ENCODE measurements around the gene C8B.

The C8B gene

DNA sequence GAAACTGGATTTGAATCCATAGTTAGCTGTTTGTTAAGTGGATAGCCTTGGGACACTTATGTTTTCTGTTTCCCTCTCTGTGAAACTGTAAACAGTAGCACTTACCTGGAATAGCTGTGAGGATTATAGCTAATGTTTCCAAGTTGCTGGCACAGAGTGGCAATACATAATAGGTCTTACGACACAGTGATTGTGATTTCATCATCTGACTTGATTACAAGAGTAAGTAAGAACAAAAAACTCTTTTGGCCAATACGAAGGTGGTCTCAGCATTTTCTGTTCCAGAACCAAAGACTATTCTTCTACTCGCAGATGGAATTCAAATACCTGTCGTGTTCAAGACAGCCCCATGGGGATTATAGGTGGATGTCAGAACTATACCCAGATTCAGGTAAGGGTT, 2.1 kb downstream of the C8B start:
- Histone ChIP-seq H4K20me1 (no peaks in the 10 kb centered on the region), H3K9me3 (no peaks in the 10 kb centered on the region), H3K4me2 (no peak overlapping the region), H3K36me3 (no peaks in the 10 kb centered on the region), H3K4me3 (no peak overlapping the region), H3K4me1 (no peaks in the 10 kb centered on the region), H3K27me3 (no peaks in the 10 kb centered on the region), H3K27ac (no peak overlapping the region), H3K9ac (no peak overlapping the region)
- TF ChIP-seq Cebpa-rat (IDR thresholded peaks at IDR 0.05): no peak

DNA sequence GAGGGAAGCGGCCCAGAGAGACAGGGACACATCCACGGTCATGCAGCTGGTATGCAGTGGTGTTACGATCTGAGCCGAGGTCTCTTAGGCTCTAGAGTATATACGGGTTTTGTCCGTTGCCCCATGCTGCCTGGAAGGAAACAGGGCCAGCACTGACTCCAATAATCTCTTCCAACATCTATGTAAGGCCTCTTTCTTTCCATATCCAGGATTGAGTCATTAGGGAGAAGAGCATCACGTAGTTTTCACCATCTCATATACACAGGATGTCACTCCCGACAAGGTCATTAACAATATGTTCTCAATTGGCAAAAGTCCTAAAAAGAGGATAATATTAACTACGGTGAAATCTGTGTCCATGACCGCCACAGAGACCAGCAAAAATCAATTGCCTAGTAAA, 4.4 kb downstream of the C8B start:
- H3K9me3 ChIP-seq: no peaks in the 10 kb centered on the region
- H3K27ac ChIP-seq: no peak overlapping the region
- H3K4me2 ChIP-seq: no peak overlapping the region
- H4K20me1 ChIP-seq: no peaks in the 10 kb centered on the region
- TF ChIP-seq Cebpa-rat (IDR thresholded peaks at IDR 0.05): no peak
- no peaks in the 10 kb centered on the region for H3K36me3 ChIP-seq
- H3K9ac ChIP-seq: no peak overlapping the region
- H3K4me3 ChIP-seq: no peak overlapping the region
- H3K4me1 ChIP-seq: no peaks in the 10 kb centered on the region
- H3K27me3 ChIP-seq: no peaks in the 10 kb centered on the region

DNA sequence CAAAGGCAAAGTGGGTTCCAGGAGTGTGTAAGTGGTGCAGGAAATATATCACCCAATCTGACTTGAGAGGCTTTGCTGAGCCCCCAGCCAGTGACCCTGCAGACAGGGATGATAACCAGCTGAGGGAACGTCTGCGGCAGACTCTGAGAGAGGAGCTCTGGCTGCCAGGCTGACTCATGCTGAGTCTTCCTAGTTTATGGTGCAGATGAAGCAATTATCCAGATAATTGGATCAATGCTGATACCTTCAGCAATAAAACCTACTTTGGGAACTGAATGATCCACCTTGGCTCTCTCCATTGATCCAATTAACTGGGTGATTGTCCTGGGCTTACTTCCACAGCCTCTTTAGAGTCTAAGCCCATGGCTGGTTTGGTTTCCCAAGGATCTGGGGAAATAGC, 7.3 kb downstream of the C8B start:
- Histone ChIP-seq H3K9me3 (no peaks in the 10 kb centered on the region), H3K4me2 (no peak overlapping the region), H3K27me3 (no peaks in the 10 kb centered on the region), H3K27ac (no peak overlapping the region), H3K36me3 (no peaks in the 10 kb centered on the region), H3K4me3 (no peak overlapping the region), H3K4me1 (no peaks in the 10 kb centered on the region), H4K20me1 (no peaks in the 10 kb centered on the region), H3K9ac (no peak overlapping the region)
- no peak for TF ChIP-seq Cebpa-rat (IDR thresholded peaks at IDR 0.05)

DNA sequence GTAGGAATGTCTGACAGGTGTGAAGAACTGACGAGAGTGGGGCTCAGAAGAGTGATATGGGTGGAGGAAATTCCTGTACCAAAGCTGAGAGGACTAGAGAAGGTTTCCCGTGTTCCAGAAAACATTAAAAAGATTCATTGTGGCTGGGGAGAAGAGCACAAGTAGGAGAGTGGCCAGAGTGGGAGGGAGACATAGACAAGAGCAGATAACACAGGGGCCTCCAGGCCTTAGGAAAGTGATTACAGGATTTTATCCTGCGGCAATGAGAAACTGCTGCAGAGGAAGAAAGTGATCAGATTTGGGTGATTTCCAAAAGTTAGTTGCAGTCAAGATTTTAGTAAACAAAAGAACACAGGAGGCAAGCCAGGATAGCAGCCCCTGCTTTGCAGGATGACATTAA, 7.9 kb downstream of the C8B start:
- H3K36me3 ChIP-seq: no peaks in the 10 kb centered on the region
- H3K27ac ChIP-seq: no peak overlapping the region
- H3K4me2 ChIP-seq: no peak overlapping the region
- no peaks in the 10 kb centered on the region for H3K9me3 ChIP-seq
- H3K9ac ChIP-seq: no peak overlapping the region
- no peaks in the 10 kb centered on the region for H4K20me1 ChIP-seq
- TF ChIP-seq Cebpa-rat (IDR thresholded peaks at IDR 0.05): no peak
- no peaks in the 10 kb centered on the region for H3K4me1 ChIP-seq
- H3K4me3 ChIP-seq: no peak overlapping the region
- no peaks in the 10 kb centered on the region for H3K27me3 ChIP-seq

DNA sequence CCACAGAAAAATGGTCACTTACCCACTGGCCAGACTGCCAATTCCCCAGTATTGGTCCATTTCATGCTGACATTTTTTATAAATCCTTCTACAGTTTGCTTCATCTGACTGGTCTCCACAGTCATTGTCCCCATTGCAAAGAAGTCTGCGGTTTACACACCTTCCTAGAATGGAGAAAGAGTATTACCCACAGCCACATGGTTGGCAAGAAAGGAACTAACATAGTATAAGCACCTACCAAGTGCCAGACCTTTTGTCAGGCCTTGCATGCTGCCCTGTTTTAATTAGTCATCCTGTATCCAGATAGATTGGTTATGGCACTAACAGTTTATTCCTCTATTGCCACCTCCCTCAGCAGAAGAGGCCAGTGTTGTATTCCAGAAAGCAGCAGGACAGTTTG, 11.2 kb downstream of the C8B start:
- Histone ChIP-seq H3K27me3 (no peaks in the 10 kb centered on the region), H3K4me3 (no peak overlapping the region), H3K9ac (no peak overlapping the region), H4K20me1 (no peaks in the 10 kb centered on the region), H3K36me3 (no peaks in the 10 kb centered on the region), H3K27ac (no peak overlapping the region), H3K4me1 (peaks cover 20% of the 10 kb centered on the region), H3K4me2 (no peak overlapping the region), H3K9me3 (no peaks in the 10 kb centered on the region)
- no peak for TF ChIP-seq Cebpa-rat (IDR thresholded peaks at IDR 0.05)

DNA sequence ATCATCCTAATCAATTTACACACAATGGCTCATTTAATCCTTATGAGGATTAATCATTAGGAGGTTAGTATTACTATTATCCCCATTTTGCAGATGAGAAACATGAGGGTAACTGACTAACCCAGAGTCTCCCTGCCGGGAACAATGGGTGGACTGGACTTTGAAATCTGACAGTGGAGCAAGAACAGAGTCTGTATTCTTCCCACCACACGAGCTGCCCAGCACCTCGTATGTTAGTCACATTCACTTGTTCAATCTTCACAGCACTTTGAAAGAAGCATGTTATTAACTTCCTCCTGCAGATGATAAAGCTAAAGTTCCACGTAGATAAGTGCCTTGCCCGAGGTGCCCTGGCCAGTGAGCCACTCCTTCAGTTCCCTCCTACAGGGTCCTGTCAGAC, 12.4 kb downstream of the C8B start:
- Histone ChIP-seq H3K27ac (no peak overlapping the region), H3K9ac (no peak overlapping the region), H3K9me3 (no peaks in the 10 kb centered on the region), H3K4me2 (no peak overlapping the region), H4K20me1 (no peaks in the 10 kb centered on the region), H3K4me1 (peaks cover 23% of the 10 kb centered on the region), H3K4me3 (no peak overlapping the region), H3K36me3 (no peaks in the 10 kb centered on the region), H3K27me3 (no peaks in the 10 kb centered on the region)
- no peak for TF ChIP-seq Cebpa-rat (IDR thresholded peaks at IDR 0.05)

DNA sequence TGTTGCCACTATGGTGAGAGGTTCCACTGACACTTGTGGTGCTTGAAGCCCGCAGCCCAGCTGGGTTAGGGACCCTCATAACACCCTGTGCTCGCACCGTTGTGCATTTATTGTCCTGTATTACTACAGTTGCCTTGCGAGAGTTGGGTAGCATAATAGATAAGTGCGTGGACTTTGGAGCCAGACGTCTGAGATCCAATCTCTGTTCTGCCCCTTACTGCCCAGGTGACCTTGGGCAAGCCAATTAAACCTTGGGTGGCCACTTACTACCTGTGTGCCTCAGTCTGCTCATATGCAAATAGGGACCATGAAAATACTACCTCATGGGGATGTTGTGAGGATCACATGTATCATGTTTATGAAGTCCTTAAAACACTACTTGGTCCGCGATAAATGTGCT, 13.3 kb downstream of the C8B start:
- Histone ChIP-seq H3K27ac (no peak overlapping the region), H3K4me2 (peak overlapping the region; percentile 52; the same call in 1 of the 2 replicates), H3K36me3 (no peaks in the 10 kb centered on the region), H3K9ac (no peak overlapping the region), H4K20me1 (no peaks in the 10 kb centered on the region), H3K4me1 (peaks cover 28% of the 10 kb centered on the region), H3K4me3 (no peak overlapping the region), H3K27me3 (no peaks in the 10 kb centered on the region), H3K9me3 (no peaks in the 10 kb centered on the region)
- no peak for TF ChIP-seq Cebpa-rat (IDR thresholded peaks at IDR 0.05)

DNA sequence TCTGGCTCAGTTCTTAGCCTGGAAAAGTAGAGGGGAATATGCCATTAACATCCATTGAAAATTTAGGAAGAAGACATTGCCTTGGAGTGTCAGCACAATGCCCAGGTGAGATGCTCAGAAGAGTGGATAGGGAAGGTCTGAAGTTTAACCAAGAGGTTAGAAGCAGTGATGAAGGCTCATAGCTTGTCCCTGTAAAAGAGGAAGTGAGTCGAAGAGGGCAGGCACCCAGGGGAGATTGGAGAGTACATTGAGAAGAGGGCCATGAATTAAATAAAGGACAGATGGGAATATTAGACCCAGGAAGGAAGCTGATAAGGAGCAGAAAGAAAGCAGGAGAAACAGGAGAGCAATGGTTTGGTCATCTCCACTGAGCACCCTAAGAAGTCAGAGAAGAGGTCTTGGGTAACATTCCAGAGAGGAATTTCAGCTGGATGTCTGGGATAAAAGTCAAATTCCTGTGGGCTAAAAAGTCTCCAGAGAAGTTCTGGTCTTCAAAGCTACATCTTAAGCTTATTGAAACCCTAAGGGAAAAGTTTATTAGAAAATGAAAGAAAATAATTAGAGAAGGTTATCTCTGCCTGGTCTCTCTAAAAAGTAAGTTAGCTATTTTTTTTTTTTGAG, 17.3 kb downstream of the C8B start:
- H3K27me3 ChIP-seq: no peaks in the 10 kb centered on the region
- H4K20me1 ChIP-seq: no peaks in the 10 kb centered on the region
- no peak for TF ChIP-seq Cebpa-rat (IDR thresholded peaks at IDR 0.05)

DNA sequence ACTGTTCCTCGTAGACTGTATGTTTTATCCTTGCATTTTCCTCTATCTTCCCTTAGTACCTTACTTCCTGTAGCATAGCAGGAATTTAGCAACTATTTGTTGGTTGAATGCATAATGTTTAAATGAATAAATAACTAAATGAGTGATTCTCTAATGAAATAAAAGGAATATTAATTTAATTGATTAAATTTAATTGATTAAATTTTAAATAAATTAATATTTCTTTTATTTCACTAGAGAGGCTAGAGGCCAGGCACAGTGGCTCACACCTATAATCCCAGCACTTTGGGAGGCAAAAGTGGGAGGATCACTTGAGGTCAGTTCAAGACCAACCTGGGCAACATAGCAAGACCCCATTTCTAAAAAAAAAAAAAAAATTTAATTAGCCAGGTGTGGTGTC, 25.8 kb downstream of the C8B start:
- H3K4me1 ChIP-seq: peaks cover 16% of the 10 kb centered on the region
- H3K27ac ChIP-seq: no peak overlapping the region
- no peak for TF ChIP-seq Cebpa-rat (IDR thresholded peaks at IDR 0.05)
- H4K20me1 ChIP-seq: no peaks in the 10 kb centered on the region
- no peaks in the 10 kb centered on the region for H3K36me3 ChIP-seq
- H3K4me2 ChIP-seq: no peak overlapping the region
- no peak overlapping the region for H3K9ac ChIP-seq
- no peak overlapping the region for H3K4me3 ChIP-seq
- no peaks in the 10 kb centered on the region for H3K9me3 ChIP-seq
- H3K27me3 ChIP-seq: no peaks in the 10 kb centered on the region

More for the DNA sequence above, 17.3 kb downstream of the C8B start:
- no peaks in the 10 kb centered on the region for H3K36me3 ChIP-seq
- H3K9me3 ChIP-seq: no peaks in the 10 kb centered on the region
- H3K4me1 ChIP-seq: peaks cover 41% of the 10 kb centered on the region
- H3K4me2 ChIP-seq: 0 out of 2 replicates have a peak overlapping the region, but pooled peaks have one; percentile 4
- H3K27ac ChIP-seq: no peak overlapping the region
- no peak overlapping the region for H3K4me3 ChIP-seq
- H3K9ac ChIP-seq: no peak overlapping the region

DNA sequence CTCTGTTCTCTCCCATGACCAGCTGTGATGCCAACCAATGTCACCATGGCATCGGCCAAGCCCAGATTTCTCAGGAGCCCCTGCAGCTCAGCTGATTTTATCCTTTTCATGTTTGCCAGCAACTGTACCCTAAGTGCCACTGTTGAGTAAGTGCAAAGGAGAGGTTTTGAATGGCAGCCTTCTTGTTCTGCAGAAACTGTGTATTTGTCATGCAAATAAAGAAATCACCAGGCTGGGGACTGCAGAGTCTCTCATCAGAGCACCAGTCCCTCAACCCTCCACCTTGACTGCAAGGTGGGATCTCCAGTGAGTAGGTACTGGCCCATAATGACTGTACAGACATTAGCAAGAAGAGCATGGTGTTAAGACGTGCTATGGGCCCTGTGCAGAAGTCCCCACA, 26.6 kb downstream of the C8B start:
- no peaks in the 10 kb centered on the region for H3K36me3 ChIP-seq
- no peaks in the 10 kb centered on the region for H3K27me3 ChIP-seq
- no peak for TF ChIP-seq Cebpa-rat (IDR thresholded peaks at IDR 0.05)
- H3K4me3 ChIP-seq: no peak overlapping the region
- H4K20me1 ChIP-seq: no peaks in the 10 kb centered on the region
- peaks cover 14% of the 10 kb centered on the region for H3K4me1 ChIP-seq
- H3K4me2 ChIP-seq: no peak overlapping the region
- H3K27ac ChIP-seq: no peak overlapping the region
- no peaks in the 10 kb centered on the region for H3K9me3 ChIP-seq
- no peak overlapping the region for H3K9ac ChIP-seq

DNA sequence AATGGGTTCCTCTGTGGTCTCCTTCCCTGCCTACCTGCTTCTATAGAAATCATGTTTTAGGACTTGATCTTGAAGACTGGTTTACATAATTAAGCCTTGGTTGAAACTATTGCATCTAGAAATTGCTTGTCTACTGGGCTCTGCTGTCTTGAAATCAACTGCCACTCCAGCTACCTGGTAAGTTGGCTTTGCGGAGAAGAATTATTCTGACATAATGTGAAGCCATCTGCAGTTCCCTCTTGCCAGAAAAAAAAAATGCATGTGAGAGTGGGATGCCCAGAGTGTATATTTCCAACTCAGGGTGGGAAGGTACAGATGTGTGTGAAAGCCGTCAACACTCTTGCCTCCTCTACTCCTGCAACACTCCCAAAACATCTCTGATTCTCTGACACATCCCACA, 27.2 kb downstream of the C8B start:
- no peaks in the 10 kb centered on the region for H3K27me3 ChIP-seq
- H3K36me3 ChIP-seq: no peaks in the 10 kb centered on the region
- H3K4me3 ChIP-seq: no peak overlapping the region
- no peak overlapping the region for H3K27ac ChIP-seq
- TF ChIP-seq Cebpa-rat (IDR thresholded peaks at IDR 0.05): no peak
- H3K9ac ChIP-seq: no peak overlapping the region
- no peak overlapping the region for H3K4me2 ChIP-seq
- no peaks in the 10 kb centered on the region for H3K9me3 ChIP-seq
- H3K4me1 ChIP-seq: peaks cover 8% of the 10 kb centered on the region
- H4K20me1 ChIP-seq: no peaks in the 10 kb centered on the region

Data from BLaER1 (cell line).